Measurements from ENCODE around the gene VIPR2.

Gene VIPR2

DNA sequence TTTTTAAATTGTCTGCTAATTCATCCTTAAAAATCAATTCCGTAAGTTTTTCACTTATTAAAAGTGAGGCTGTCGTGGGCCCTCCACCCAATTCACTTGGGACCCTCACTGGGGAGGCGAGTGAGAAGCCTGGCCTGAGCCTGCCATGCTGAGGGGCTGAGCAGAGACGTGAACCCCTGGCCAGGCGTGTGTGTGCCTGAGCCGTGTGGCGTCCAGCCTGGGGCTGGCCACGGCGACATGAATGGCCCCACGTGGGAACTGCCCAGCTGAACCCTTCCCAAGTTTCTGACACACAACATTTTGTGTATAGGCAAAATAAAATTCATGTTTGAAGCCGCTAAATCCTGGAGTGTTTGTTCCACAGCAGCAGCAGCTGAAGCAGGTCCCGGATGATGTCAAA, 13.0 kb upstream of the VIPR2 start:
- DNase-seq: no peak

DNA sequence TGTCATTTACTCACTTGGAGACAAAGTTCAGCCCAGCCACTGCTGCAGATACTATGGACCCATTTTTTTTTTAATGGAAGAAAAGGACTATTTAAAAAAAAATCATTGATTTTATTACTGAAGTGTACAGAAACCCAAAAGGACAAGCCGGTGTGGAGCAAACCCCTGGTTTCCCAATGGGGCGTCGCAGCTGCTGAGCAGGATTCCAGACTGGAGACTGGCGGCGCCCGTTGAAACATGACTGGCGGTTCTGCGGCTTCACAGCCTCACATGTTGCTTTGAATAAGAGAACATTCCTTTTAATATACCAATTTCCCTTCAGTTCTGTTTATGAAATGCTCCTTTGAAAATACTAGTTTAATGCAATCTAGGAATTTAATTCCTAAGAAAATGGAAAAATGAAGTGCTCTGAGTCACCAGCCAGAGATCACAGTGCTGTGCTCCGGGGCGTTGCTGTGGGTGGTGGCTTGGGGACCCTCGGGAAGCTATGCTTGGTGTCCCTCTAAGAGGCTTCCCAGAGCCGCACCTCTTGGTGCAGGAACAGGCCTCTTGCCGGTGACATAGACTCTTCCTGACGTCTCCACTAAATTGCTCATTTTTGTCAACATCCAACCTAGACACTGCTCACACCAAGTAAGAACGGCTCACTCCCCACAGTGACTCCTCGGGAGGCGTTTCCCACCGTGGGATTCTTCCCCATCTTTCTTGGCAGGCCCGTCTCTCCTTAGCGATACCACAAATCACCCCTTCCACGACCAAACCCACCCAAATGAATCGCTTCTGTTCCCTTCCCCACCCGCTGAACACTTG, 12.0 kb upstream of the VIPR2 start:
- DNase-seq: no peak

DNA sequence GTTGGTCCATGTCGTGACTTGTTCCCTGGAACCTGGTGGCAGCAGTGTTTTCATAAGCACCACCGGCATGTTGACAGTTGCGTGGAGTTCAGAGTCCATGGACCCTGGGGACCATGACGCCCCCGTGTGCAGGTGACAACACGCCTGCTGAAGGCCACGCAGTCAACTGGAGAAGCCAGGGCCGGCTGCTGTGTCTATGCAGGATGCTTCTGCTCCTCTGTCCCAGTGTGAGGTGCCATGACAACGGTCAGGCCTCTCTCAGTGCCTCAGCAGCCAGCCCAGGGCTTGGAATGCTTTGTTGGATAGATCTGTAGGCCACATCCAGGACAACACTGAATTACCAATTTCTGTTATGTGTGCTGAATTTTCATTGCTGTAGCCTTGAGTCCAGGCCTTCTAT, 10.7 kb upstream of the VIPR2 start:
- no peak for DNase-seq

DNA sequence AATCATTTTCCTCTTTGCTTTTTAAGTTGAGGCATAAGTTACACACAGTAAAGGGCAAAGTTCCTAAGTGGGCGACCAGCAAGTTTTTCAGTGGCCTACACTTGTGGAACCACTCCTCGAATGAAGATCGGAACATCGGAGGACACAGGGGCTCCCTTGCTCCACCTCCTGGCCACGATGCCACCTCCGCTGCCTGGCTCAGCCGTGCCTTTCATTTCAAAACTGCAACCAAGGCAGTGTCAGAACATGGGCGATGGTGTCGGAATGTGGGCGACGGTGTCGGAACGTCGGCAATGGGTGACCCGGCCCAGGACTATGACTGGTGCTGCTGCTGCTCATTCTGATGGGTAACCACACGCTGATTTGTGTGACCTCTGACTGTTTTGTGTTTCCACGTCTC, 9.6 kb upstream of the VIPR2 start:
- DNase-seq: no peak

DNA sequence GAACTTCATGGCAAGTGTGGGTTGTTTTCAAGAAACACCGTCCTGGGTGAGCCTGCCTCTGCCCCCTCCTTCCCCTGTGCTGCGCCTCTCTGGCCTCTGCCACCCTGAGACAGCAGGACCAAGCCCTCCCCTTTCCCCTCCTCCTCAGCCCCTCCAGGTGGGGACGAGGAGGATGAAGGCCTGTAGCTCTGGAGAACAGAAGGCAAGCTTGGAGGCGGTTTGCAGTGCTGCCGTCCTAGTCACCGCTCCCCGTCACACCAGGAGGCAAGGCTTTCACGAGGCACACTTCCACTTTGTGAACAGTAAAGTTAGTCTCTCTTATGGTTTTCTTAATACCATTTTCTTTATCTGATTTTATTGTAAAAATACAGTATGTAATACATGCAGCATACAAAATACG, 8.8 kb upstream of the VIPR2 start:
- DNase-seq: no peak

DNA sequence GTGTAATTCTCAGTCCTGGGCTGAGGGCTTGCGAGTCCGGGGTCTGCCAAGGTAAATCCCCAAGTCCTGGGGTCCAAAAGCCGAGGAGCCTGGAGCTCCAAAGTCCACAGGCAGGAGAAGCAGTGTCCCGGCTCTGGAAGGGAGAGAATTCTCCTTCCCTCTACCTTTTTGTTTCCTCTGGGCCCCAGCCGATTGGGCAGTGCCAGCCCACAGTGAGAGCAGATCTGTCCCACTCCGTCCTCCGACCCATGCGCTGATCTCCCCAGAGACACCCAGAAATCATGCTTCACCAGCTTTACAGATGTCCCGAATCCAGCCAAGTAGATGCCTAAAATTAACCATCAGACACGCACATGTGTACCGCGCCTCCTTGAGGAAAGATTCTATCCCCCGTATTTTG, 8.1 kb upstream of the VIPR2 start:
- no peak for DNase-seq

DNA sequence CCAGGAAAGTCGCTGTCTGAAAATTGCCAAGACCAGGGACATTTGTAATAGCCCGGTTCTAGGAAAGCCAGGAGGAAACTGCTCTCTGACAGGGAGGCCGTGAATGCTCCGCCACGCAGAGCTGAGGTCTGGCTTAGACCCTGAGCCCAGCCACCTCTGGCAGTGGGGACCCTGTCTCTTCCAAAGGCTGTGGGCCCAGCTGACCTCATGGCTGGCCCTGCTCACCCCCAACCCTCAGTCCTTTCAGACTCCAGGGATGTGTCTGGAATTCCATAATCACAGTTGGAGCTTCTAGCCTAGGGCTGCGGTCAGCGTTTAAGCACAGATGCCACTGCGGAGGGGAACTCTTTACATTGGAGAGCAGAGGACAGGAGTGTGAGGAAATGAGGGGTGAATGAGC, 6.6 kb upstream of the VIPR2 start:
- no peak for DNase-seq

DNA sequence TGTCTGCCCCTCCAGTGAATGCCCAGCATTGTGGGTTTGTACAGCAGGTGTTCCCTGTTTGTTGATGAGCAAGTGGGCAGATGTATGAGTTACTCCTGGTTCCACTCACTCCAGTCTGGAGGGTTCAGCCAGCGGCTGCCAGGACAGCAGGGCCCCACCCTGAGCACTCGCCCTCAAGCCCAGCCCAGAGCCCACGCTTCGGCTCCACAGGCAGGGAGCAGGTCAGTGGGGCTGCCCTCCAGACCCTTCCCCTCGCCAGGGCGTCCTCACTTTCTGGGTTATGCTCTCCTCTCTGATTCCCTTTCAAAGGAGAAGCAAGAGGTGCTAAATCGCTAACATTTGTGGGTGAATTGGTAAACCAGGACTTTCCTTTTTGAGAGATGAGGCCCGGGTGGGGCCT, 4.8 kb upstream of the VIPR2 start:
- no peak for DNase-seq

DNA sequence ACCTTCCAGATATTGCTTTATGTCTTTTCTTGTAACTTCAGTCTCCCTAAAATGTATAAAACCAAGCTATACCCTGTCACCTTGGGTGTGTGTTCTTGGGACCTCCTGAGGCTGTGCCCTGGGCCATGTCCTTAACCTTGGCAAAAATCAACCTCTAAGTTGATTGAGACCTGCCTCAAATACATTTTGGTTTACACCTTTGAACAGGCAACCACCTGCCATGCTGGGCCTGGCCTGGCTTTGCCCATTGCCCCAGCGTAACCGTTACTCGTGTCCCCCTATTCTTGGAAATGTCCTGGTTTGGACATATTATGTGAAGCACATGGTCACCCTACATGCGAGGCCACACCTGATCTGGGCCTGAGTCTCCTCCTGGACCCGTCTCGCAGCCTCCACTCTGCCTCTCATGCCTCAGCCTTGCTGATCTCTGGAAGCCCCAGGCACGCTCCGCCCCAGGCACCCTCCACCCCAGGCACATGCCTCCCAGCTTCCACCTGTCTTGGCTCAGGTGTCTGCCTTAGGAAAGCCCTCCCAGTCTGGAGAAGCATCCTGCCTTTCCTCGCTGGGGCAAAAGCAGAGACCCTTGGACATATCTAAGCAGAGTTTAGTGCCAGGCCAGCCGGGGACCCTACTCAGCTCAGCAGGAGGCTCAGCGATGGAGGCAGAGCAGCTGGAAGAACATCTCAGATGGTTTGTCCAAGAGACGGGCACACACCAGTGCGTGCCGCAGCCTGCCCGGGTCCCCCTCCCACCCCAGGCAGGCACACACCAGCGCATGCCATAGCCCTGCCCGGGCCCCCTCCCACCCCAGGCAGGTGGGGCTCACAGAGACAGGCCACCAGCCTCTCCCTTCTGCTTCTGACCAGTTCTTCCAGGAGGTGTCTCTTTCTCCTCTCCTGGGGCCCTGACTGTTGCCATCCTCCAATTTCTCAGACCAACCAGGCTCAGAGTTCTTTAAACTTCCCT, 4.0 kb upstream of the VIPR2 start:
- DNase-seq: no peak

DNA sequence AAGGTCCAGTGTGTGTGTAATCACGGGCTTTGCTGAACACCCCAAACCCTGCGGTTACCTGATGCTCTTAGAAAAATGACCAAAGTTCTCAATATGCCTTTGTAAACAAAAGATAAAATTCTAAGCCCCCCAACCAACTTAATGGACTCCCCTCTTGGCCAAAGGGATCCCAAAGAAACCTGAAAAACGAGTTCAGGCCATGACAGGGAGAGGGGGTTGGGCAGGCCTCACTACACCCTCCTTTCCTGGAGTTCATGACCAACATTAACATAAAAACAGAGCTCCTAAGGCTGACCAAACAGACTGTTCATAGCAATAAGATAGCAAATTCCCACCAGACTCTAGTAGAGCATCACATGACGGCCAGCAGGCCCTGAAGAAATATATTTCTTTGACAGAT, 3.0 kb upstream of the VIPR2 start:
- DNase-seq: no peak

DNA sequence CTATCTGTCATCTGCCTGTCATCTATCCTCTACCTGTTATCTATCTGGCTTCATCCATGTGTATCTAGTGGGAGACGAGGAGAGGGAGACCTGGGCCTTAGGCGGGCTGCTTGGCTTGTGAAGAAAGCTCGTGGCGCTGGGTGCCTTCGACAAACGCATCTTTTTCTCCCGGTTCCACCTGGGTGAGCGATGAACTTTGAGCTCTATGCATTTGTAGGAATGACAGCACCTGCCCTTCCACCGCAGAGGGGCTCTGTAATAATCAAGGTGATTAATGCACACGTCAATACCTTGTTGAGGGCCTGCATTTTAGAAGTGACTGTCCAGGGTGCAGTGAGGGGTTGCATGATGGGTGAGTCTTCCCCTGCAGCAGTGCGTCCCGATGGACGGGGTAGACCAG, 2.6 kb upstream of the VIPR2 start:
- DNase-seq: no peak

DNA sequence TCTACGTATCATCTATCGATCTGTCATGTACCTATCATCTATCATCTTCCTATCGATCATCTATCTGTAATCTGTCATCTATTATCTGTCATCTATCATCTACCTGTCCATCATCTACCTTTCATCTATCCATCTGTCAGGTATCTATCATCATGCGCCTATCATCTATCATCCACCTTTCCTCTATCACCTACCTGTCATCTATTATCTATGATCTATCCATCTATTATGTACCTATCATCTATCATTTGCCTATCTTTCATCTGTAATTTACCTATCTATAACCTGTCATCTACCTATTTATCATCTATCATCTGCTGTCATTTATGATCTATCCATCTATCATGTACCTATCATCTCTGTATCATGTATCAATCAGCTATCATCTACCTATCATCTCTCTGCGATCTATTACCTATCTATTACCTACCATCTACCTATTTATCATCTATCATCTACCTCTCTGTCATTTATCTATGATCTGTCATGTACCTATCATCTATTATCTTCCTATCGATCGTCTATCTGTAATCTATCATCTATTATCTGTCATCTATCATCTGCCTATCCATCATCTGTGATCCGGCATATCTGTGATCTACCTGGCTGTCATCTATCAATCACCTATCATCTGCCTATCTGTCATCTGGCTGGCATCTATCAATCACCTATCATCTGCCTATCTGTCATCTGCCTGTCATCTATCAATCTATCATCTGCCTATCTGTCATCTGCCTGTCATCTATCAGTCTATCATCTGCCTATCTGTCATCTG, 1.6 kb upstream of the VIPR2 start:
- DNase-seq: no peak

DNA sequence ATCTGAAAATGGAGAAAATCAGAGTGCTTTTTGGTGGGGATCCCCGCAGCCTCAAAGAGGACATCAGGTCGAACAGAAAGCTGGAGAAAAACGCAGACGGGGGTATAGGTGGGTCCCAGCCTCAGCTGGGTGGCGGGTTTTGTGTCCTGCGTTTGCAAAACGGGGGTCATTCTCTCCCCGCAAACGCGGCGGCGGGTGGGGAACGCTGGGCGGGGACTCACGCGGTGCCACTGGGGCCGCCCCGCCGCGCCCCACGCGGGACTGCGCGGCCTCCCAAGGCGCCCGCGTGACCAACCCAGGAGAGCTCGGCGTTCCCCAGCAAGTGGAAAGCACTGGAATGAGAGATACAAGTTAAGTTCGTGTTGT, 806 bp upstream of the VIPR2 start:
- no peak for DNase-seq

DNA sequence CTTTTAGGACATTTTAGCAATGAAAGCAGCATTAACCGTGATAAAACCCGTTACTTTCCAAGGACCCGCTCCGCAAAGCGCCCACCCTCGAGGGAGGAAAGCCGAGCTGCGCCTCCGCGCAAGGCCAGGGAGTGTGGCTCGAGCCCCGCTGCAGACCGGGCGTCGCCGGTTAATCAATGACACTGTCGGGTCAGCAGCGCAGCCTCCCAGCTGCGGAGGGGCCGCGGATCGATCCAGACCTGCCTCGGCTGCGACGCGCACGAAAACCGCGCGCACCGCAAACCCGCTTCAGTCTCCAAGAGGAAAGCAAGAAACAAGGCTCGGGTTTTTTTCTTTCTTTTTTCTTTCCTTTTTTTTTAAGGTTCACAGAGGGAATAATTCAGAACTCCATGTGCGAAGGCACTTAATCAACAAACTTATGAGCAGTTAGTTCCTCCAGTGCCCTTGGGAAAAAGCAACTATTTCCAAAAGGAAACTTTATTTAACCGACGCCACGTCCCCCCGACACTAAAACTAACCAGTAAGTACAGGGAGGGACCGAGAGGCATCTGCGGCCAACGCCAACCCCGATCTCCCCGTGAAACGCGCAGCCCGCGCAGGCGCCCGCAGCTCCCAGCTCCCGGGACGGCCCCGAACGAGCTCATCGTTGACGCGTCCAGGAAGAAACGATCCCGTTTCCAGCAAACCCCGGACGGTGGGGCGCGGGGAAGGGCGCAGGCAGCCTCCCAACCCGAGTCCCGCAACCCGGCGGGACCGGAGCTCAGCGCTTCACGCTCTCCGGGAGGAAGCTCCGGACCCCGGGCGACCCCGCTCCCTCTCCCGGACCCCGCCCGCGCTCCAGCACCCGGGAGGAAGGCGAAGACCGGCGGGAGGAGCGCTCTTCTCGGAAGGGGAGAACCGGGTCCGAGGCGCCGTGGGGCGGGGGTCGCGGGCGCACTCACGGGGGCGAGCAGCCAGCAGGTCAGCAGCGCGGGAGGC, 598 bp downstream of the VIPR2 start:
- no peak for DNase-seq

DNA sequence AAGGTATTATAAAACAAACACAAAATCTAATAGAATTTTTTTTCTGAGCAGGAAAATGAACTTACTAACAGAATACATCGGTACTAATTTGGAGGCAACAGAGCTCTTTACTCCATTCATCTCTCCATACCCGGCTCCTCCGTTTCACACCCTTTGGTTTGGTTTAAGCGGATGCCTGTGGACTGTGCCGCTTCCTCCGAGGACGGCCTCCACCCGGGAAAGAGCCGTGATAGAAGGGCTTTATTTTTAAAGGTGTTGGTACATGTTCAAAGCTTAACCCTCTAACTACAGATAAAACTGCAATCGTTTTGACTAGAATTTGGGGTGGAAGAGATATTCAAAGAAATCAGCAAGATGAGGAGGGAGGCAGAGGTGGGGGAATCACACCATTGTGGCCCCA, 1.9 kb downstream of the VIPR2 start:
- DNase-seq: no peak

DNA sequence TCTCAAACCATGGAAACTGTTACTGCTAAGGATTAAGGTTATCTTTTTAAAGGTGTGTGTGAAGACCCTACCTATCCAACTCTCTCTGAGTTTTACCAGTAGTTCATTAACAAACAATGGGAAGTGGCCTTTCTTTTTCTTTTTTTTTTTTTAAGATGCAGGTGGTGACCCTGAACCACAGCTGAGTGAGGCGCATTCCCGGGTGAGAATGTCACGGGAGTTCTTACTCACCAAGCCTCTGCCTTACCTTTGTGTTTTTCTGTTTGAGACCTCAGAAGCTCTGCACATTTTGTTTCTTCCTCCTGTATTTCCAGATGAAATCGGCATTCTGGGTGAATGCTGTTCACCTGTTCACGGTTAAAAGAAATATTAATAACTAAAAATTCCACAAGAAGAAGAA, 2.5 kb downstream of the VIPR2 start:
- DNase-seq: no peak

DNA sequence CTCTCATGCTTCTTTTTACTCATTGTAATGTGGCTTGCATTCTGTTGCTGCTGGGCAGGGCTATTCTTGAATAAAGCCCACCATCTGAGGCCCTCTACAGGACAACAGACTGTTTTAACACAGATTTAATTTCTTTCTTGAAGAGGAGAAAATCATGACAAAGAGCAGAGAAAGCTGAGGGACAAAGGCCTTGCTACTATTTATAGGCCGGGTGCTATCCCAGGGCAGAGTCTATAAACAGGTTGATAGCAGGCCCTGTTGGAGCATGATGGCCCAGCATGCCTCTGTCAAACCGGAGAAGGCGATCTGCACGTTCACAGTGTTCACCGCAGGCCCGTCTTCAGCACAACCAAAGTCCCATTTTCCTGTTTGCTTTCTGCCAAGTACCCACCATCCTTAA, 3.0 kb downstream of the VIPR2 start:
- no peak for DNase-seq

DNA sequence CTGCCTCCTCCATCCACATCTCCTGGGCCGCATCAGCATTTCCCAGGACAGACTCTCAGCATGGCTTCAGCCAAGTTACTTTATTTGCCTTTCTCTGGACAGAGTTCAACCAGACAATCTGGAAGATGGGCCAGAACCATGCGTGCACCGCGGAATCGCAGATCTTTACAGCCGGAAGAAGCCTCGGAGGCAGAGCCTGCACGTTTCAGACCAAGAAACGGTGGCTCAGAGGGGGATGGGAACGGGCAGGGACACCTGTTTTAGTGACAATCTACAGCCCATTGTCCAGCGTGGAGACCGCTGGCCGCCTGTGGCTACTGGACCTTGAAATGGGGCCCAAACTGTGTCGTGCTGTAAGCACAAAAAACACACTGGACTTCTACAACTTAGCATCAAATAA, 3.5 kb downstream of the VIPR2 start:
- no peak for DNase-seq

DNA sequence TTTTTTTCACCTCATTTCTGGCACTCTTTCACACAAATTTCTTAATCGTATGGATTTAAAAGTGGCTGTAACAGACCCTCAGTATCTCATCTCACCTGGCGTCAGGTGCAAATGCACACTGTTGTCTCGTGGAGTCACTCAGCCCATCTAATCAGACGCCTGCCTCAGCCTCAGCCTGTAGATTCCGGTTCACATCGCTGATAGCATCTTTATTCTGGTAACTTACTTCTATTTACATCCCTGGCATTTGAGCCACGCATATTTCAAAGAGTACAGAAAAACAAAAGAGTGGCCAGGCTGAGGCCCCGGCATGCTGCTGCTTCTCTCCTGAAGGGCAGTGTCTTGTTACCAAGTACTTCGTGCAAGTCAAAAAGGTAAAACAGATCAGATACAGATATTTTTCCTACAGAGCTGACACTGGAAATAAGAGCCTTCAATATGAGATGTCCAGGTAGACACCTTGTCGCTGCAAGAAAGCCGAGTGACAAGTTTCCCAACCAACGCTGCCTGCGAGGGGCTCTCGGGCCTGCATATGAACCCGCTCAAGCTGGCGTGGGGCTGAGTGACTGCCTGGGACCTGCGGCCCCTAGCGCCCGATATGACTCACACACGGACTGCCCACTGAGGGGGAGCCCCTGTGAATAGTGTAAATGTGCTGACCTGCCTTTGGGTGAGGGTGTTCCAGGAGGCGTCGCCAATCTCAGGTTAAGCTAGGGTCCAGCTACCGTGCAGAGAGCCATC, 4.3 kb downstream of the VIPR2 start:
- DNase-seq: no peak

DNA sequence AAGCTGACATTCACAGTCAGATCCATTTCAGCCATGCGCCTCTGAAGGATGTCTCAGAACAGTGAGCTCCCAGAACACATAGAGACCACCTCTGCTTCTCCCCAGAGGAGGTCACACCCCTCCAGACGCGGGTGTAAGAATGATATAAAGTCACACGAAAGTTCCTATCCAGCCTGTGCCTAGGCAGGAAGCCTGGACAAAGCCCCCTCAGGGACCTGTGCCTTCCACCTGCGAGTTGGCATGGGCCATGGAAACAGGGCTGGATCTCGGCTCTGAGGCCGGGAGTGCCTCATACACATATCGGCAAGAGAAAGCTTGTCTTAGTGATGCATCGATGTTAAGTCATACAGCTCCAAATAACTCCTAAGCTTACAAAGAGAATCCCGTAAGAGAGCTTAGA, 5.0 kb downstream of the VIPR2 start:
- DNase-seq: no peak

DNA sequence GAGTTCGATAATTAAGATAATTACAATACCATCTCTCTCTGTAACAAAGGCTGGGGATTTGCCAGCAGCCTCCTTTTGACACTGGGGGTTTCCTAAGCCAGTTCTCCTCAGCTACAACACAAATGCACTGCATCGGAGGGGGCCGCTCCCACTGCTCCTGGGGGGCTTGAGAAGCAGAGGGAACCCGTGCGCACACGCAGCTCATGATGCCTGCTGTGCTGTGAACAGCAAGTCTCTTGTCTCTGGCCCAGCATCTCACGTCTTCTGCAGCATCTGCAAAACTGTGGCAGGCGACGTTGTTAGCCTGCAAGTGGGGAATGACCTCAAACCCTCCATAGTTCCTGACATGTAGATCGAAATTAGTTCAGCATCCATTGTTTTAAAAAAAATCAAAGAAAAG, 5.5 kb downstream of the VIPR2 start:
- no peak for DNase-seq

DNA sequence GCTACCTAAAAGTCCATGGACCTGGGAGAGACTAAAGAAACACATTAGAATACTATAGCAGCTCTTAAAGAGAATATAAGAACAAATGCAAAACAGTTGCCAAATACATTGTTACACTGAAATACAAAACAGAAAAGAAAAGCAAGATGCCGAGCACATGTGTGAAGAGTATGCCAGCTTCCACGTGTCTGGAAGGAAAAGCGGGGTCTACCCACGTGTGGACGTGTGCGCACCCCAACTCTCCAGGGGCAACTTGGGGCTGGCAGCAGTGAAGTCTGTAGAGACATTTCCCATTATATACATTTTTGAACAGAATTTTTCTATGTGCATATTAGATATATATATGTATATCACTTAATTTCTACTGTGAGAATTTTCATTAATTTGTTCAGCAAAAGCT, 6.2 kb downstream of the VIPR2 start:
- DNase-seq: no peak

Measured in CD4-positive, alpha-beta T cell treated with Interleukin-1 beta for 1 hour (primary cell).